Activated CD4-positive, alpha-beta T cell treated with anti-CD3 and anti-CD28 coated beads, Interleukin-2, amount 50 U/mL, for 16 hours (primary cell): ENCODE results near the gene ANKRD33B.

Source experiments
- DNase-seq: peaks from one replicate; pipeline ENCODE4 v3.0.0-alpha.2; 2020

The ANKRD33B gene

GRCh38 chr5:10644192-10644591, 80.3 kb downstream of the ANKRD33B start:
- DNase-seq: no peak

DNA sequence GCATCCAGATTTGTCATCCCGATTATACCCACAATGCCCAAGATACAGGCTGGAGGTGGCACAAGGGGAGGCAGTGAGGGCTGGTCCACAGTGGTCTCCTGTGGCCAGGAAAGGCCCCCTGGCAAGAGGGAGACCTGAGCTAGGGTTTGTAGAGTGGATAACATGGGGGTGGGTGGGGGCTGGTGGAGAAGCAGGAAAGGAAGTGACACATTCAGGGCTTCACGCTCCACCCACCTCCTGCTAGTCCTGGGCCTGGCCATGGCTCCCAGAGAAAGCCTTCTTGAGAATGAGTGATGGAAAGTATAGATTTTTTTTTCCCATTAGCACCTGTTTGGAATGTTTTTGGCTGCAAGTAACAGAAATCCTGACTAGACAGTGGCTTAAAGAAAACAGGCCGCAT, 81.3 kb downstream of the ANKRD33B start:
- DNase-seq: no peak

- no peak for DNase-seq
Measured at GRCh38 chr5:10645671-10646070, 81.8 kb downstream of the ANKRD33B start.

DNA sequence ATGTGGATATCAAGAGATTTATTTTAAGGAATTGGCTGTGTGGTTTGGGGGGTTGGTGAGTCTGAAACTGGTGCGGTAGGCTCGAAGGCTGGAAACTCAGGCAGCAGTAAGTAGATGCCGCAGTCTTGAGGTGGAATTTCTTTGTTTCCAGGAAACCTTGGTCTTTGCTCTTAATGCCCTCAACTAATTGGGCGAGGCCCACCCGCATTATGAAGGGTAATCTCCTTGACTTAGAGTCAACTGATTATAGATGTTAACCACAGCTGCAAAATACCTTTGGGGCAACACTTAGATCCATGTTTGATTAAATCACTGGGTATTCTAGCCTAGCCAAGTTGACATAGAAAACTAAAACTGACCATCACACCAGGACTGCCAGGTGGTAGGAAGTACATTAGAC, 83.8 kb downstream of the ANKRD33B start:
- no peak for DNase-seq

GRCh38 chr5:10648806-10649665, 85.2 kb downstream of the ANKRD33B start:
- no peak for DNase-seq

DNA sequence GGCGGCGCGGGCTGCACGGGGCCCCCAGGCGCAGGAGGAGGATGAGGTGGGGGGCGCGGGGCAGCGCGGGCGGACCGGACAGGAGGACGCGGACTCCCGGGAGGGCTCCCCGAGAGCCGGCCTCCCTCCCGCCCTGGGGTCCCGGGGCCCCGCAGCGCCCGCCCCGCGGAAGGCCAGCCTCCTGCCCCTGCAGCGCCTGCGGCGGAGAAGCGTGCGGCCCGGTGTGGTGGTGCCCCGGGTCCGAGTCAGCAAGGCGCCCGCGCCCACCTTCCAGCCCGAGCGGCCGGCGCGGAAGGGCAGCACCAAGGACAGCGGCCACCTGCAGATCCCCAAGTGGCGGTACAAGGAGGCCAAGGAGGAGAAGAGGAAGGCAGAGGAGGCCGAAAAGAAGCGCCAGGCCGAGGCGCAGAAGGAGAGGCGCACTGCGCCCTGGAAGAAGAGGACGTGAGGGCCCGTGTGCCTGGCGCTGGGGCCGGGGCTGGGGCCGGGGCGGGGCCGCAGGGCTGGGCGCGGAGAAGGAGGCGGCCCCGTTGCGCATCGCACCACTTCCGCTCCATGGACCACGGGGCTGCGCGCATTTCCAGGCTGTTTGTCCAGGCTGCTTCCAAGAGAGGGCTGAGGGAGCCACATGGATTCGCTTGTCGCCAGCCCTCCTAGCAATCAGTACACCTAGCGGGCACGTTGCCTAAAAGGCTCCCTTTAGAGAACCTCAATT, 86.0 kb downstream of the ANKRD33B start:
- DNase-seq: no peak

GRCh38 chr5:10652151-10652550, 88.3 kb downstream of the ANKRD33B start:
- no peak for DNase-seq

DNA sequence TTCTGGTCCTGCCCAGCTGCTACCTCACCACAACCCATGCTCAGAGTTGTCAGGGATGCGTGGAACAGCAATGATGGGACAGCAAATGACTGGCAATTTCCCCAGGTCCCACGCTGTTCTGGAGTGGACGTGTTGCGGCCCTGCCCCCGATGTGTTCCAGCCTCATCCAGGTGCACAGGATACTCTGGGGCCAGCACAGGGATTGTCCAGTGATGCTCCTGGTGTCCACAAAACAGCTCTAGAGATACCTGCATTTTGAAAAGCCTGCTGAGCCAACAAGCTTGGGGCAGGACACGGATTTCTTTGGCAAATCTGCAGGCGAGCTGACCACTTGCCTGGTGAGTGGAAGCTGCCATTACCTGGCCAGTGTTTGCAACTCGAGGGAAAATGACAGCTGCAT, 88.7 kb downstream of the ANKRD33B start:
- no peak for DNase-seq

DNA sequence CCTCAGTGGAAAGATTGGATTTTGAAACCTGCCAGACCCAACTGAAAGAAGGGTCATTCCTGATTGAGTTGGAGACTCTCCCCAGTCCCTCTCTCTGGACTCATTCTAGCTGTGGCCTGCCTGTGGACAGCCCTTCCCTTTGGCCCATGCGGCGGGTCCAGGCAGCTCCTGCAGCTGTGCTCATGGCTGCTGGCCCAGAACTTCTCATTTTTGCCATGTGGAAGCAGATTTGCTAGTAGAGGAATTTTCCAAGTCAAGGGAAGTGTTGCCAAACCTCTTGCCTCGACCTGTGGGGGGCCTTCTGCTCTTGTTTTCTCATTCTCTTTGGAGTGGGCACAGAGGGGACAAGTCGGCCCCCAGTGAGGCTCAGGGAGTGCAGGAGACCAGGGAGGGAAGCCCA, 89.2 kb downstream of the ANKRD33B start:
- no peak for DNase-seq

GRCh38 chr5:10653751-10654400, 90.0 kb downstream of the ANKRD33B start:
- DNase-seq: no peak

DNA sequence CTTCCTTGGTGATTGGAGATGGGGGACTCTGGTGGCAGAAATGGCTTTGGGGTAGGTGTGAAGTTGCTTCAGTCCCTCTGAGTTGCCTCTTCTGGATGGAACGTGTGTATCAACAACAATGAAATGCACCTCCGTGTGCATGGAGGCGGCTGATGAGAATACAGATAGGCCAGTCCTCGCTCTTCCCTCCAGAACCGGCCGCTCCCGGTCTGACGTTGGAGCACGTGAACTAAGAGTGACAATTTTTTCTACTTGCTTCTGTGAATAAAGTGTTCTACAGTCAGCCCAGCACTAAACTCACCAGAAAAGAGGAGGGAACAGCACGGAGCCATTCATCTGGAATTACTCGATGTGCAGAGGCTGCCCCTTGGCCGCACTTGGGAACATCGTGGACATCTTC, 90.7 kb downstream of the ANKRD33B start:
- no peak for DNase-seq

GRCh38 chr5:10655161-10655971, 91.5 kb downstream of the ANKRD33B start:
- DNase-seq: no peak

- no peak for DNase-seq
Measured at GRCh38 chr5:10655972-10656830, 92.3 kb downstream of the ANKRD33B start.

DNA sequence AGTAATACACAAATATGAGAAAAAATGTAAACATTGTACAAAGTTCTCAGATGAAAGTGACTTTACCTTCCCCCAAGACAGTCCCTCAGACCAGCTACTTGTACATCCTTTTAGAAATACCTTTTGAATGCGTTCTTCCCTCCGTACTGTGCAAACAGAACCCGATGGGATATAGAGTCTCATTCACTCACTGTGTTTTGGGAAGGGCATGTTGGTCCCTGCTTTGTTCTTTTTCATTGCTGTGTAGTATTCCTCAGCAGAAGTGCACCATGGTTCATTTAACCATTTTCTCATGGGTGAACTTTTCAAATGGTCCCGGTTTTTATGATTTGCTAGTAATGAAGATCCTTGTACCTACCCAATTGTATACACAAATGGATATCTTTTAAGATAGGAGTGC, 94.4 kb downstream of the ANKRD33B start:
- no peak for DNase-seq

- no peak for DNase-seq
Measured at GRCh38 chr5:10660135-10660534, 96.3 kb downstream of the ANKRD33B start.

DNA sequence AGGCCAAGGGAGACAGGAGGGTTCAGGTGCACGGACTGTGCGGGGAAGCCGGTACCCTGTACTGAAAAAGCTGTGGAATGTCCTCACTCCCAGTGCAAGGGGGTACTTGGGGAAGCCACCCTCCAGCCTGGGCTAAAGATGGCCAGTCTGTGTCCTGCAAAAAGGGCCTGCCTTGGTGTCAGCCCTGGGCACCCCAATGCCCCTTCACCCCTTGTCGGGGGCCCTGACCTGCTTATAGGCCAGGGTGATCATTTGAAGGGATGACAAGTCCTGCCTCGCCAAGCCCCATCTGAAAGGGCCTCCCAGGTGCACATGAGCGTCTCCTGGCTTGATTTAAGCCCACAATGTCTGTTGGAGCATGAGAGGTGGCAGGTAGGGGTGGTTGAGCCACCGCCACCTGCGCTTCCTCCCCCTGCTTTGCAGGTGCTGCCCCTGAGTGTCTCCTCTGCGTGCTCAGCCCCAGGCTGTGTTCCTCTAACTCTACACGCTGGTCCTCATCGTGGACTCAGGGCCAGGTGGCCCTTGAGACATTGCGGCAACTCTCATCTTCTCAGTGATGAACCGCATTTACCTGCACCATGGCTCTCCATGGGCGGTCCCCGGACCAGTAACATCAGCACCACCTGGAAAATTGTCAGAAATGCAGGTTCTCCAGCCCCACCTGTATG, 97.0 kb downstream of the ANKRD33B start:
- DNase-seq: no peak

DNA sequence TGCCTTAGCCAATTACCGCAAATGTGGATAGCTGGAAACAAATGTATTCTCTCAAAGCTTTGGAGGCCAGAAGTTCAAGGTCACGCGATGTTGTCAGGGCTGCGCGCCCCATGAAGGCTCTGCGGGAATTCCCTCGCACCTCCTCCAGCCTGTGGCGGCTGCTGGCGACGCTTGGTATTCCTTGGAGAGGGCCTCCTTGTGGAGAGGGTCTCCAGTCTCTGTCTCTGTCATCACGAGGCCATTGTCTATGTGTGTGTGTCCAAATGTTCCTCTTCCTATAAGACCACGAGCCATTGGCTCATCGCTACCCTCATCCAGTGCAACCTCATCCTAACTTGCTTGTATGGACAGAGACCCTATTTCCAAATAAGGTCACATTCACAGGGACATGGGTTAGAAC, 97.5 kb downstream of the ANKRD33B start:
- DNase-seq: no peak

DNA sequence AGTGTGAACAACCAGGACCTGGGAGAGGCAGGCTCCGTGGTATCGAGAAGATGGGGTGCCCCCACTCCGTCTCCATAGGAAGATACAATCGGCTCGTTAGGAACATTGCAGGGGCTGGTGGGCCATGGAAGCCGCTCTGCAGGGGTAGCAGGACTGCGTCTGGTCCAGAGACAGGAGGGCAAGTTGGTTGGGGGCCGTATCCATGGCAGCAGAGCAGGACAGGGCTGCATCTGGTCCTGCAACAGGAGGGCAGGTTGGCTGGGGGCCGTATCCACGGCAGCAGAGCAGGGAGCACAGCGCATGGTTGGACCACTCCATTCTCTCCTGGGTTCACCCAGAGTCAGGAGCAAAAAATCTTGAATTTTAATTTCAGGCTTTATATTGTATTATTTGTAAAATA, 98.2 kb downstream of the ANKRD33B start:
- no peak for DNase-seq

- DNase-seq: no peak
Measured at GRCh38 chr5:10662661-10663488, 99.0 kb downstream of the ANKRD33B start.

- no peak for DNase-seq
Measured at GRCh38 chr5:10663489-10664179, 99.8 kb downstream of the ANKRD33B start.
